Transverse colon (tissue), 4 donors: Measurements from ENCODE around the gene AQP12A. TPM values are rescaled to one million over a fixed set of nuclear protein-coding genes. Genes with fewer than 3 reads are reported as not detected.

ENCODE experiments used
- DNase-seq: peaks from one replicate; pipeline ENCODE4 v3.0.0-alpha.2; 2019
- H3K27ac ChIP-seq, 4 donors: fragments of 200-600 bp; sonication (generic); 2 replicates each; pipeline ENCODE4 v1.5.1; 2016 to 2018; ENCODE audit warnings: inconsistent platforms in 4 of 4
- H3K27me3 ChIP-seq: fragments of 200-600 bp; sonication (generic); 2 replicates; pipeline ENCODE4 v1.5.1; 2017; ENCODE audit warnings: inconsistent platforms
- H3K36me3 ChIP-seq, 4 donors: fragments of 200-600 bp; sonication (generic); 2 replicates each; pipeline ENCODE4 v1.5.1; 2017 to 2019; ENCODE audit warnings: inconsistent platforms in 4 of 4
- H3K4me1 ChIP-seq, 4 donors: fragments of 200-600 bp; sonication (generic); 2 replicates each; pipeline ENCODE4 v1.5.1; 2017 to 2020; ENCODE audit warnings: inconsistent platforms in 4 of 4
- H3K4me3 ChIP-seq, 4 donors: fragments of 200-600 bp; sonication (generic); 1 replicate in 1 of 4; 2 replicates in 3 of 4; pipeline versions ENCODE4 v1.5.1 to v1.6.1; 2017 to 2019; ENCODE audit warnings: inconsistent platforms in 4 of 4
- H3K9me3 ChIP-seq, 2 donors: fragments of 200-600 bp; sonication (generic); 2 replicates each; pipeline ENCODE4 v1.5.1; 2017 to 2019; ENCODE audit warnings: inconsistent platforms in 2 of 2
- CTCF ChIP-seq, 5 experiments: fragments of 200-600 bp in 3 of 5; fragments of 450-650 bp in 2 of 5; sonication (generic) in 3 of 5; IDR thresholded peaks; 1 replicate in 2 of 5; 2 replicates in 3 of 5; pipeline ENCODE4 v1.5.1; 2016 to 2017; ENCODE audit warnings: antibody characterized with exemption in 5 of 5, inconsistent platforms in 3 of 5, mild to moderate bottlenecking in 2 of 5, moderate library complexity in 1 of 5
- EP300 ChIP-seq: sonication (generic); formaldehyde crosslinking; IDR thresholded peaks from one replicate; pipeline ENCODE4 v1.6.1; 2017; ENCODE audit warnings: antibody characterized with exemption, low read depth
- POLR2A ChIP-seq: fragments of 450-650 bp; IDR thresholded peaks from one replicate; pipeline ENCODE4 v1.6.1; 2016; ENCODE audit warnings: antibody characterized with exemption, mild to moderate bottlenecking, moderate library complexity
- POLR2AphosphoS5 ChIP-seq, 3 donors: sonication (generic); formaldehyde crosslinking; IDR thresholded peaks; one replicate each; pipeline ENCODE4 v1.6.1; 2016; ENCODE audit warnings: antibody characterized with exemption in 3 of 3
- WGBS, 2 donors: methylation state at CpG; one replicate each; pipeline ENCODE4 v1.1.5; 2018; ENCODE audit warnings: low coverage in 1 of 2; 5-methylcytosine and 5-hydroxymethylcytosine counted together
- in situ Hi-C, 4 donors: fragments of 200-750 bp; cut with MboI; loops; one replicate each; pipeline versions ENCODE4 v1.15.0 to v1.15.1; 2017; ENCODE audit warnings: low sequenced_read_pairs in 3 of 4, low pct_ligation_motif_present in 1 of 4, low pct_unique_long_range_greater_than_20kb in 1 of 4
- intact Hi-C: fragments of 100-400 bp; cut with DNase I; formaldehyde crosslinking; loops from one replicate; pipeline ENCODE4 v1.15.1; 2023; ENCODE audit warnings: low total_unique reads
- total RNA-seq, 4 donors: library from RNA; depleted of rRNA; stranded (reverse); fragments of >200 nt; gene quantifications; one replicate each; pipeline ENCODE4 v1.1.0, GENCODE V29; 2016

Gene AQP12A
- total RNA-seq, 4 donors from 2014 or later = not detected

GRCh38 chr2:240739797-240740196 lies 48.1 kb downstream of the AQP12A start:
- no peak overlapping the region for H3K4me3 ChIP-seq
- H3K27ac ChIP-seq = no peak overlapping the region
- WGBS, 2 donors = 75 to 80% methylated on average over 2 to 16 of the region's 16 CpGs
- peaks cover 3% of the 10 kb centered on the region for H3K27me3 ChIP-seq
- no peaks in the 10 kb centered on the region for H3K4me1 ChIP-seq
- no peak for DNase-seq
- H3K36me3 ChIP-seq = no peaks in the 10 kb centered on the region
- intact Hi-C loops = no loop called here
- in situ Hi-C loops = no loop called here
- no peaks in the 10 kb centered on the region for H3K9me3 ChIP-seq
- TF ChIP-seq CTCF (IDR thresholded peaks at IDR 0.05) (no peak), POLR2A (no peak), EP300 (no peak), POLR2AphosphoS5 (IDR thresholded peaks at IDR 0.05) (no peak)

GRCh38 chr2:240741091-240741490 lies 49.4 kb downstream of the AQP12A start:
- Histone ChIP-seq H3K4me1 (no peaks in the 10 kb centered on the region), H3K27me3 (no peaks in the 10 kb centered on the region), H3K36me3 (no peaks in the 10 kb centered on the region), H3K4me3 (no peak overlapping the region), H3K9me3 (no peaks in the 10 kb centered on the region), H3K27ac (no peak overlapping the region)
- intact Hi-C loops (no loop called here), in situ Hi-C loops (no loop called here)
- 79% methylated on average over 15 of the region's 18 CpGs; no CpG with 5 or more reads in 1 of the 2 donors for WGBS, 2 donors
- no peak for DNase-seq
- no peak for TF ChIP-seq POLR2AphosphoS5 (IDR thresholded peaks at IDR 0.05)

- Histone ChIP-seq H3K9me3 (no peaks in the 10 kb centered on the region), H3K27ac (no peak overlapping the region), H3K27me3 (no peaks in the 10 kb centered on the region), H3K4me3 (no peak overlapping the region), H3K4me1 (no peaks in the 10 kb centered on the region), H3K36me3 (no peaks in the 10 kb centered on the region)
- intact Hi-C loops = no loop called here
- TF ChIP-seq CTCF (IDR thresholded peaks at IDR 0.05) = no peak
- TF ChIP-seq POLR2A = no peak
- no peak for TF ChIP-seq POLR2AphosphoS5 (IDR thresholded peaks at IDR 0.05)
- TF ChIP-seq EP300 = no peak
- DNase-seq = no peak
- in situ Hi-C loops = no loop called here
- 78% methylated on average over 13 of the region's 13 CpGs; no CpG with 5 or more reads in 1 of the 2 donors for WGBS, 2 donors
Measured at GRCh38 chr2:240742602-240743095, 51.0 kb downstream of the AQP12A start.

- no peaks in the 10 kb centered on the region for H3K4me1 ChIP-seq
- in situ Hi-C loops (no loop called here), intact Hi-C loops (no loop called here)
- 91% methylated on average over 15 of the region's 15 CpGs; no CpG with 5 or more reads in 1 of the 2 donors for WGBS, 2 donors
- DNase-seq = no peak
- H3K4me3 ChIP-seq = no peak overlapping the region
- TF ChIP-seq POLR2A = no peak
- TF ChIP-seq POLR2AphosphoS5 (IDR thresholded peaks at IDR 0.05) = no peak
- TF ChIP-seq CTCF (IDR thresholded peaks at IDR 0.05) = no peak
- TF ChIP-seq EP300 = no peak
- no peaks in the 10 kb centered on the region for H3K9me3 ChIP-seq
- no peak overlapping the region for H3K27ac ChIP-seq
- H3K36me3 ChIP-seq = no peaks in the 10 kb centered on the region
- no peaks in the 10 kb centered on the region for H3K27me3 ChIP-seq
Measured at GRCh38 chr2:240745456-240745855, 53.8 kb downstream of the AQP12A start.

- no peaks in the 10 kb centered on the region for H3K27me3 ChIP-seq
- no peak overlapping the region for H3K27ac ChIP-seq
- no peaks in the 10 kb centered on the region for H3K4me1 ChIP-seq
- no peak for DNase-seq
- H3K36me3 ChIP-seq = no peaks in the 10 kb centered on the region
- no peak for TF ChIP-seq CTCF (IDR thresholded peaks at IDR 0.05)
- no peak for TF ChIP-seq EP300
- no peak for TF ChIP-seq POLR2AphosphoS5 (IDR thresholded peaks at IDR 0.05)
- no peak for TF ChIP-seq POLR2A
- in situ Hi-C loops = no loop called here
- WGBS, 2 donors = 82% methylated on average over 15 of the region's 15 CpGs; no CpG with 5 or more reads in 1 of the 2 donors
- H3K9me3 ChIP-seq = no peaks in the 10 kb centered on the region
- no peak overlapping the region for H3K4me3 ChIP-seq
- intact Hi-C loops = no loop called here
Measured at GRCh38 chr2:240745962-240746361, 54.3 kb downstream of the AQP12A start.
